ENCODE results near the gene BMF. TPM values are rescaled to one million over a fixed set of nuclear protein-coding genes. Genes with fewer than 3 reads are reported as not detected.
"Not testable (repeated sequence)": the region's sequence is repeated elsewhere in the genome, so short reads cannot be mapped to it uniquely, and the experiment has no call there.

The BMF gene, protein sequence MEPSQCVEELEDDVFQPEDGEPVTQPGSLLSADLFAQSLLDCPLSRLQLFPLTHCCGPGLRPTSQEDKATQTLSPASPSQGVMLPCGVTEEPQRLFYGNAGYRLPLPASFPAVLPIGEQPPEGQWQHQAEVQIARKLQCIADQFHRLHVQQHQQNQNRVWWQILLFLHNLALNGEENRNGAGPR
- 10 to 100 TPM in 3 of 9 donors, 1 to 10 TPM in 6; 3.6 to 12.8 (median 7.1) TPM for total RNA-seq
- polyA plus RNA-seq = 1 to 10 TPM; 1.3 to 9.3 (median 2.5) TPM
- long read RNA-seq, donor 1 = 0 reads
- long read RNA-seq, donor 2, full-length matches to known transcripts = 1 of 1 reads
- long read RNA-seq, donor 2, partial matches to known transcripts = 0 of 1 reads
- long read RNA-seq, donor 2, other reads (novel, unspliced or antisense) = 0 of 1 reads
- long read RNA-seq, donor 3 = 0 reads
- long read RNA-seq, donor 4, full-length matches to known transcripts = 2 of 2 reads
- long read RNA-seq, donor 4, partial matches to known transcripts = 0 of 2 reads
- long read RNA-seq, donor 4, other reads (novel, unspliced or antisense) = 0 of 2 reads
- long read RNA-seq, donor 5, full-length matches to known transcripts = 4 of 7 reads
- long read RNA-seq, donor 5, partial matches to known transcripts = 0 of 7 reads
- long read RNA-seq, donor 5, other reads (novel, unspliced or antisense) = 3 of 7 reads
- long read RNA-seq, donor 6, partial matches to known transcripts = 0 of 1 reads
- long read RNA-seq, donor 6, other reads (novel, unspliced or antisense) = 1 of 1 reads
- long read RNA-seq, donor 7 = 0 reads
- long read RNA-seq, donor 8 = 0 reads
- long read RNA-seq, donor 9 = 0 reads
- long read RNA-seq, donor 10, full-length matches to known transcripts = 1 of 1 reads
- long read RNA-seq, donor 10, partial matches to known transcripts = 0 of 1 reads
- long read RNA-seq, donor 10, other reads (novel, unspliced or antisense) = 0 of 1 reads

GRCh38 chr15:40108855-40109735 is at the start of gene BMF:
BMF (minus strand) TSS chr15:40108879; CDS start chr15:40106086, 2,793 bp downstream.
- DNase-seq = peak; percentile 99 to 100 (median 100)
- 5 to 10% (median 7%) methylated on average over 29 to 48 of the region's 48 CpGs for WGBS, 4 donors
- Histone ChIP-seq H3K4me1 (replicated peaks in 1 of 2) (peaks cover 6 to 37% of the 10 kb centered on the region in 2 donors), H3K36me3 (replicated peaks in 1 of 2) (no peaks in the 10 kb centered on the region), H3K27me3 (no peaks in the 10 kb centered on the region), H3K27ac (peak within 1 kb of the TSS in 4 of 5 donors; percentile 16 to 80 (median 79)), H3K4me3 (peak within 1 kb of the TSS in 3 of 4 donors; percentile 28 to 93 (median 90)), H3K9me3 (replicated peaks in 1 of 3) (no peaks in the 10 kb centered on the region)
- TF ChIP-seq POLR2A (IDR thresholded peaks at IDR 0.05) = no peak
- TF ChIP-seq, protein P1, sequence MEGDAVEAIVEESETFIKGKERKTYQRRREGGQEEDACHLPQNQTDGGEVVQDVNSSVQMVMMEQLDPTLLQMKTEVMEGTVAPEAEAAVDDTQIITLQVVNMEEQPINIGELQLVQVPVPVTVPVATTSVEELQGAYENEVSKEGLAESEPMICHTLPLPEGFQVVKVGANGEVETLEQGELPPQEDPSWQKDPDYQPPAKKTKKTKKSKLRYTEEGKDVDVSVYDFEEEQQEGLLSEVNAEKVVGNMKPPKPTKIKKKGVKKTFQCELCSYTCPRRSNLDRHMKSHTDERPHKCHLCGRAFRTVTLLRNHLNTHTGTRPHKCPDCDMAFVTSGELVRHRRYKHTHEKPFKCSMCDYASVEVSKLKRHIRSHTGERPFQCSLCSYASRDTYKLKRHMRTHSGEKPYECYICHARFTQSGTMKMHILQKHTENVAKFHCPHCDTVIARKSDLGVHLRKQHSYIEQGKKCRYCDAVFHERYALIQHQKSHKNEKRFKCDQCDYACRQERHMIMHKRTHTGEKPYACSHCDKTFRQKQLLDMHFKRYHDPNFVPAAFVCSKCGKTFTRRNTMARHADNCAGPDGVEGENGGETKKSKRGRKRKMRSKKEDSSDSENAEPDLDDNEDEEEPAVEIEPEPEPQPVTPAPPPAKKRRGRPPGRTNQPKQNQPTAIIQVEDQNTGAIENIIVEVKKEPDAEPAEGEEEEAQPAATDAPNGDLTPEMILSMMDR (IDR thresholded peaks at IDR 0.05) = peak in 4 of 6 experiments; percentile 1 to 24 (median 12)
- intact Hi-C loops (cut with DNase I) = no loop called here

- Histone ChIP-seq H3K9me3 (replicated peaks in 1 of 3) (no peaks in the 10 kb centered on the region), H3K27me3 (no peaks in the 10 kb centered on the region), H3K36me3 (replicated peaks in 1 of 2) (no peaks in the 10 kb centered on the region), H3K4me1 (replicated peaks in 1 of 2) (peaks cover 0 to 8% of the 10 kb centered on the region in 2 donors), H3K27ac (no peak overlapping the region), H3K4me3 (no peak overlapping the region)
- TF ChIP-seq, protein P1 (IDR thresholded peaks at IDR 0.05) = no peak
- no peak for TF ChIP-seq POLR2A (IDR thresholded peaks at IDR 0.05)
- WGBS, 4 donors = 85 to 90% (median 87%) methylated on average over 4 to 7 of the region's 7 CpGs
- DNase-seq = no peak
- intact Hi-C loops (cut with DNase I) = no loop called here
Measured at GRCh38 chr15:40157778-40158447, 49.2 kb upstream of the BMF start.

GRCh38 chr15:40155270-40155910 is 46.7 kb upstream of the BMF start:
- WGBS, 4 donors = 64 to 71% (median 71%) methylated on average over 3 to 5 of the region's 5 CpGs
- TF ChIP-seq, protein P1 (IDR thresholded peaks at IDR 0.05) = no peak
- TF ChIP-seq POLR2A (IDR thresholded peaks at IDR 0.05) = no peak
- no peaks in the 10 kb centered on the region for H3K27me3 ChIP-seq
- no peak overlapping the region for H3K4me3 ChIP-seq
- no peaks in the 10 kb centered on the region for H3K36me3 ChIP-seq (replicated peaks in 1 of 2)
- H3K9me3 ChIP-seq (replicated peaks in 1 of 3) = no peaks in the 10 kb centered on the region
- no peaks in the 10 kb centered on the region for H3K4me1 ChIP-seq (replicated peaks in 1 of 2)
- intact Hi-C loops (cut with DNase I) = no loop called here
- no peak for DNase-seq
- H3K27ac ChIP-seq = no peak overlapping the region

GRCh38 chr15:40154821-40155220 is 46.1 kb upstream of the BMF start:
- H3K36me3 ChIP-seq (replicated peaks in 1 of 2); H3K27ac ChIP-seq; H3K27me3 ChIP-seq; H3K9me3 ChIP-seq (replicated peaks in 1 of 3); H3K4me1 ChIP-seq (replicated peaks in 1 of 2); DNase-seq; H3K4me3 ChIP-seq; intact Hi-C loops (cut with DNase I): not testable (repeated sequence)
- WGBS, 4 donors = 100% methylated on average over 1 of the region's 1 CpG; no CpG with 5 or more reads in 3 of the 4 donors
